CD14-positive monocyte (primary cell): ENCODE measurements around the gene SPATA6L. TPM values are rescaled to one million over a fixed set of nuclear protein-coding genes. Genes with fewer than 3 reads are reported as not detected.

Source experiments
- DNase-seq, 3 donors: peaks; one replicate each; pipeline ENCODE4 v3.0.0-alpha.2; 2011 to 2022
- H2AFZ ChIP-seq: 2 replicates; pipeline ENCODE4 v1.6.0; 2012; ENCODE audit warnings: mild to moderate bottlenecking, low read depth, low read length, inconsistent platforms; ENCODE audit not compliant: insufficient read depth, poor library complexity, severe bottlenecking
- H3K27ac ChIP-seq, 2 donors: 1 replicate in 1 of 2; 2 replicates in 1 of 2; pipeline ENCODE4 v1.5.1; 2012 to 2013; ENCODE audit warnings: low read length in 2 of 2, control low read depth in 1 of 2, inconsistent platforms in 1 of 2, low read depth in 1 of 2, mild to moderate bottlenecking in 1 of 2
- H3K27me3 ChIP-seq, 2 donors: one replicate each; pipeline versions ENCODE4 v1.6.0 to v1.6.1; 2011 to 2013; ENCODE audit warnings: low read length in 2 of 2; ENCODE audit not compliant: control insufficient read depth in 2 of 2, insufficient read depth in 2 of 2
- H3K36me3 ChIP-seq, 2 donors: replicated peaks in 1 of 2; 1 replicate in 1 of 2; 2 replicates in 1 of 2; pipeline versions ENCODE4 v1.5.1 to v1.6.1; 2012 to 2013; ENCODE audit warnings: low read length in 2 of 2, control low read depth in 1 of 2, inconsistent platforms in 1 of 2, mild to moderate bottlenecking in 1 of 2; ENCODE audit not compliant: insufficient read depth in 2 of 2, control insufficient read depth in 1 of 2
- H3K4me1 ChIP-seq, 2 donors: 1 replicate in 1 of 2; 2 replicates in 1 of 2; pipeline versions ENCODE4 v1.5.1 to v1.6.1; 2012 to 2013; ENCODE audit warnings: low read length in 2 of 2, control low read depth in 1 of 2, inconsistent platforms in 1 of 2, mild to moderate bottlenecking in 1 of 2, moderate library complexity in 1 of 2; ENCODE audit not compliant: insufficient read depth in 2 of 2, control insufficient read depth in 1 of 2
- H3K4me2 ChIP-seq: replicated peaks from 2 replicates; pipeline ENCODE3; 2012; ENCODE audit warnings: low read length, moderate library complexity, mild to moderate bottlenecking; ENCODE audit not compliant: poor library complexity, severe bottlenecking; ENCODE audit errors: extremely low read depth
- H3K4me3 ChIP-seq, 3 experiments: fragments of 200-600 bp in 1 of 3; sonication (generic) in 1 of 3; replicated peaks in 1 of 3; 1 replicate in 2 of 3; 2 replicates in 1 of 3; pipeline ENCODE4 v1.5.1; 2011 to 2013; ENCODE audit warnings: low read length in 3 of 3, mild to moderate bottlenecking in 3 of 3, control low read depth in 2 of 3, low read depth in 2 of 3, inconsistent platforms in 1 of 3, moderate library complexity in 1 of 3
- H3K79me2 ChIP-seq: 2 replicates; pipeline ENCODE4 v1.6.0; 2012; ENCODE audit warnings: mild to moderate bottlenecking, control low read depth, inconsistent platforms, low read length, moderate library complexity; ENCODE audit not compliant: insufficient read depth
- H3K9ac ChIP-seq: 2 replicates; pipeline ENCODE4 v1.6.0; 2017; ENCODE audit warnings: low read length, mild to moderate bottlenecking; ENCODE audit not compliant: insufficient read depth, poor library complexity, severe bottlenecking
- H3K9me3 ChIP-seq, 2 donors: replicated peaks in 1 of 2; 1 replicate in 1 of 2; 2 replicates in 1 of 2; pipeline versions ENCODE4 v1.5.1 to v1.6.1; 2012 to 2013; ENCODE audit warnings: low read length in 2 of 2, control low read depth in 1 of 2; ENCODE audit not compliant: control insufficient read depth in 1 of 2, insufficient read depth in 1 of 2
- H4K20me1 ChIP-seq: 2 replicates; pipeline ENCODE4 v1.6.0; 2012; ENCODE audit warnings: mild to moderate bottlenecking, low read length, control low read depth, moderate library complexity; ENCODE audit not compliant: insufficient read depth
- H3K27ac Mint-ChIP-seq, 7 donors: one replicate each; pipeline ENCODE4 v1.8.0; 2020; ENCODE audit warnings: mild to moderate bottlenecking in 7 of 7, mixed read lengths in 7 of 7, moderate library complexity in 6 of 7, inconsistent platforms in 2 of 7
- H3K27me3 Mint-ChIP-seq, 3 donors: one replicate each; pipeline ENCODE4 v1.8.0; 2021 to 2022; ENCODE audit warnings: low read depth in 3 of 3, mild to moderate bottlenecking in 3 of 3, mixed read lengths in 3 of 3, moderate library complexity in 3 of 3, inconsistent platforms in 1 of 3
- H3K36me3 Mint-ChIP-seq, 2 donors: one replicate each; pipeline ENCODE4 v1.8.0; 2020; ENCODE audit warnings: mixed read lengths in 2 of 2, inconsistent platforms in 1 of 2, mild to moderate bottlenecking in 1 of 2
- H3K4me1 Mint-ChIP-seq: one replicate; pipeline ENCODE4 v1.8.0; 2020; ENCODE audit warnings: mild to moderate bottlenecking, mixed read lengths
- H3K4me3 Mint-ChIP-seq, 2 donors: one replicate each; pipeline ENCODE4 v1.8.0; 2020; ENCODE audit warnings: mild to moderate bottlenecking in 2 of 2, mixed read lengths in 2 of 2, moderate library complexity in 1 of 2
- H3K9me3 Mint-ChIP-seq, 7 donors: one replicate each; pipeline ENCODE4 v1.8.0; 2020 to 2022; ENCODE audit warnings: mixed read lengths in 7 of 7, mild to moderate bottlenecking in 6 of 7, moderate library complexity in 6 of 7, inconsistent platforms in 2 of 7
- CTCF ChIP-seq: fragments of 200-600 bp; IDR thresholded peaks from one replicate; pipeline ENCODE4 v1.8.0; 2022; ENCODE audit warnings: antibody characterized with exemption, mild to moderate bottlenecking
- WGBS: methylation state at CpG from one replicate; pipeline ENCODE4 v1.1.5; 2013; ENCODE audit warnings: missing lambda C conversion rate; ENCODE audit not compliant: insufficient coverage; 5-methylcytosine and 5-hydroxymethylcytosine counted together
- intact Hi-C, 2 donors: fragments of 100-400 bp; cut with micrococcal nuclease; formaldehyde crosslinking; loops; one replicate each; pipeline versions ENCODE4 v1.15.0 to v1.15.1; 2023
- polyA plus RNA-seq, 3 donors: library from polyadenylated mRNA; depleted of rRNA in 1 of 3; unstranded in 2 of 3; stranded (reverse) in 1 of 3; fragments of 300-500 nt in 2 of 3; fragments of >200 nt in 1 of 3; fragmentation: Illumina TruSeq in 2 of 3; gene quantifications; 1 replicate in 2 of 3; 2 replicates in 1 of 3; pipeline ENCODE4 v1.2.3, GENCODE V29; 2012 to 2021

Gene SPATA6L
- polyA plus RNA-seq, 3 donors, result not detected

DNA sequence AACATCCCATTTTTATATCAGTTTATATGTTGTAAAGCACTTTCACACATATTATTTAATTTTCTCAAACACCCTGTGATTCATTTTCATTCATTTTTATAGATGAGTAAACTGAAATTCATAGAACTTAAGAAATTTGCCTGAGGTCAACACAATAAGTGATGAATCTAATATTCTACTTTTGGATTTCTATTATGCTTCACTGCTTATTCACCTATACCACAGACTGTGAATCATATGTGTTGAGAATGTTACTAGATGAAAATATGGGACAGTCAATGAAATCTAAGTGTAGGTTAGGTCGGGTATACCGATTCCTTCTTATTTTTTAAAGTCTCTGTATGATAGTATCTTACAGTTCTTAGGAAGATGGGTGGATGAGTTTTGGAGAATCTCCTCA, 37.8 kb upstream of the SPATA6L start:
- Mint-ChIP-seq H3K27me3 (no peaks in the 10 kb centered on the region), H3K27ac (no peak overlapping the region), H3K36me3 (peaks cover 48 to 57% of the 10 kb centered on the region in 2 donors), H3K9me3 (no peaks in the 10 kb centered on the region), H3K4me3 (no peak overlapping the region), H3K4me1 (no peaks in the 10 kb centered on the region)
- 100% methylated on average over 1 of the region's 2 CpGs for WGBS
- no peak for TF ChIP-seq CTCF
- Histone ChIP-seq H3K4me2 (no peak overlapping the region), H3K36me3 (peaks cover 47 to 81% of the 10 kb centered on the region in 2 donors), H3K79me2 (no peaks in the 10 kb centered on the region), H3K4me3 (no peak overlapping the region), H3K27ac (no peak overlapping the region), H3K9me3 (no peaks in the 10 kb centered on the region), H3K4me1 (no peaks in the 10 kb centered on the region), H4K20me1 (no peaks in the 10 kb centered on the region), H3K27me3 (no peaks in the 10 kb centered on the region), H2AFZ (no peak overlapping the region), H3K9ac (no peak overlapping the region)
- intact Hi-C loops, result no loop called here
- no peak for DNase-seq

DNA sequence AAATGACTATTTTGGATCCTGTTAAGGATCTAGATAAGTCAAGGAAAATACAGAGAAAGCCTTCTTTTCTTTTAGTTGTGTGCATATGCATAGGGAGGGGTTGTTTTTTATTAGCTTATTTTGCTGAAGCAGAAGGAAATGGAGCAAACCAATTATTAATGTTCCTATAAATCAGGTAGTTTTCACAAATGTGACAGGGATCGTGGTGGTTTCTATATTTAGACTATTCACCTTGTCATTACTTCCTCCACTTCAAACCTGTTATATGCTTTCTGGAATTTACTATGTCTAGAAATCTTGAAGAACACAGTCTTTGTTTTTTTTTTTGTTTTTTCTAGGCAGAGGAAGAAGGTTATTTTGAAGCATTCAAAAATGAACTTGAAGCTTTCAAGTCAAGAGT, 35.2 kb upstream of the SPATA6L start:
- no peak for DNase-seq
- Mint-ChIP-seq H3K27ac (peak overlapping the region in 1 of 7 donors; percentile 41), H3K4me1 (no peaks in the 10 kb centered on the region), H3K36me3 (peaks cover 56 to 63% of the 10 kb centered on the region in 2 donors), H3K4me3 (no peak overlapping the region), H3K9me3 (no peaks in the 10 kb centered on the region), H3K27me3 (peaks cover 0 to 1% (median 0%) of the 10 kb centered on the region in 3 donors)
- Histone ChIP-seq H3K27ac (no peak overlapping the region), H3K36me3 (peaks cover 62 to 94% of the 10 kb centered on the region in 2 donors), H3K9me3 (no peaks in the 10 kb centered on the region), H4K20me1 (no peaks in the 10 kb centered on the region), H2AFZ (no peak overlapping the region), H3K9ac (no peak overlapping the region), H3K4me1 (no peaks in the 10 kb centered on the region), H3K4me2 (no peak overlapping the region), H3K4me3 (no peak overlapping the region), H3K79me2 (no peaks in the 10 kb centered on the region), H3K27me3 (no peaks in the 10 kb centered on the region)
- TF ChIP-seq CTCF, result no peak
- no CpG with 5 or more reads among the region's 1 CpG for WGBS
- intact Hi-C loops, result no loop called here
